GM12892 (cell line): ENCODE data around the gene PRKD1.

Experiments
- POLR2A ChIP-seq: IDR thresholded peaks from 2 replicates; pipeline ENCODE4 v1.6.1; 2011; ENCODE audit warnings: low read depth, low read length, control low read depth
- POLR2AphosphoS5 ChIP-seq: IDR thresholded peaks from 2 replicates; pipeline ENCODE4 v1.6.1; 2011; ENCODE audit warnings: low read depth, low read length, control low read depth
- TAF1 ChIP-seq: IDR thresholded peaks from 2 replicates; pipeline ENCODE4 v1.6.1; 2011; ENCODE audit warnings: low read depth, mild to moderate bottlenecking, control low read depth, low read length, borderline replicate concordance

DNA sequence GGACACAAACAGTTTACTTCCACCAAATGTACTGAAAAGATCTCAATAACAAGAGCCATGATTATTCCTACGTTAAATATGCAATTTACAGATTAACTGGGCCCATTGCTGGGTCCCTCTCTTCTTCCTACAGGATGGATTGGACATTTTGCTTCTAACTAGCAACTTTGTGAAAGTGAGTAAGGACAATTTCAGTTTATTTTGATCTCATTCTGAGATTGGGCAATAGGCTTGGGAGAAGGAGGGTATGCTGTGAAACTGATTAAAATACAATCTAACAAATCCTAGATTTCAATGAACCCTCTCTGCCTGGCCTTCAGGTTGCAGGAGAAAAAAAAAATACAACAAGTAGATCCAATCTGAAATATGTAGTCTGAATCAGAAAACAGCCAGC is 121.5 kb downstream of the PRKD1 start:
- TF ChIP-seq POLR2A (no peak), TAF1 (no peak), POLR2AphosphoS5 (no peak)
